ENCODE data around the gene RAPGEF5.

Gene RAPGEF5, protein sequence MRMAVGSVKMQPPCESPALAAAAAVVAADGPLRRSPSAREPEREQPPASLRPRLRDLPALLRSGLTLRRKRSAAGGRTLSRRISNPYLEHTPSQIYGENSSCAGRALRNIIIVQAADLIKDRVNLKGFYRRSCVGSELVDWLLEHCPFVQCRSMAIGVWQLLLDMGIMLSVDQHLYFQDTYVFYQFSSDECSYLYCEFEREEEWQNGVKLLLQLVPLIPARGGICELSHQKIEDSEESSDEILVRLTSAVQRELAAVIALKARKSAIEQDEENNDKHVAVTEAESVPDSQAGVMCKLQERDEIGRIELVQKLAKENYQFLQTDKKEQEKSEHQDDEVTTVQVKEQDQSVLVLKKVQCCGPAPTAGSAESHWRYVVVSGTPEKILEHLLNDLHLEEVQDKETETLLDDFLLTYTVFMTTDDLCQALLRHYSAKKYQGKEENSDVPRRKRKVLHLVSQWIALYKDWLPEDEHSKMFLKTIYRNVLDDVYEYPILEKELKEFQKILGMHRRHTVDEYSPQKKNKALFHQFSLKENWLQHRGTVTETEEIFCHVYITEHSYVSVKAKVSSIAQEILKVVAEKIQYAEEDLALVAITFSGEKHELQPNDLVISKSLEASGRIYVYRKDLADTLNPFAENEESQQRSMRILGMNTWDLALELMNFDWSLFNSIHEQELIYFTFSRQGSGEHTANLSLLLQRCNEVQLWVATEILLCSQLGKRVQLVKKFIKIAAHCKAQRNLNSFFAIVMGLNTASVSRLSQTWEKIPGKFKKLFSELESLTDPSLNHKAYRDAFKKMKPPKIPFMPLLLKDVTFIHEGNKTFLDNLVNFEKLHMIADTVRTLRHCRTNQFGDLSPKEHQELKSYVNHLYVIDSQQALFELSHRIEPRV

DNA sequence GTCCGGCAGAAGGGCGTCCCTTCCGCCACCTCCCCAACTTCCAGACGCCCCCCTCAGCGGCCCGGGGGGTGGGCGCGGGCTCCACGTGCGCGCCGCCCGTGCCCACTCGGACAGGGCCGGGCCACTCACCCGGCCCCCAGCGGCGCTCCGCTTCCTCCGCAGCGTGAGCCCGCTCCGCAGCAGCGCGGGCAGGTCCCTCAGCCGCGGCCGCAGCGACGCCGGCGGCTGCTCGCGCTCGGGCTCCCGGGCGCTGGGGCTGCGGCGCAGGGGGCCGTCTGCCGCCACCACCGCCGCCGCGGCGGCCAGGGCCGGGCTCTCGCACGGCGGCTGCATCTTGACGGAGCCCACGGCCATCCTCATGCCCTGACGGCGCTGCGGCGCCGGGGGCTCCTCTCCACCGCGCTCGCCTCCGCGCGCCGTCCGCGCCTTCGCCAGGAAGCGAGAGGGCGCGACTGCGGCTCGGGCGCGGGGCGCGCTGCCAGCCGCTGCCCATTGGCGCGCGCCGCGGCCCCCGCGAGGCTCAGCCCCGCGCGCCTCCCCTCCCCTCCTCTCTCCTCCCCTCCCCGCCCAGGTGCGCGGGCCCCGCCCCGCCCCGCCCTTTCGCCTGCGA lies at the start of gene RAPGEF5:
TSS of gene RAPGEF5 (minus strand) at position 454 of the 610 bp plus-strand sequence. CDS start at position 360, 94 bp downstream.
- DNase-seq: no peak

DNA sequence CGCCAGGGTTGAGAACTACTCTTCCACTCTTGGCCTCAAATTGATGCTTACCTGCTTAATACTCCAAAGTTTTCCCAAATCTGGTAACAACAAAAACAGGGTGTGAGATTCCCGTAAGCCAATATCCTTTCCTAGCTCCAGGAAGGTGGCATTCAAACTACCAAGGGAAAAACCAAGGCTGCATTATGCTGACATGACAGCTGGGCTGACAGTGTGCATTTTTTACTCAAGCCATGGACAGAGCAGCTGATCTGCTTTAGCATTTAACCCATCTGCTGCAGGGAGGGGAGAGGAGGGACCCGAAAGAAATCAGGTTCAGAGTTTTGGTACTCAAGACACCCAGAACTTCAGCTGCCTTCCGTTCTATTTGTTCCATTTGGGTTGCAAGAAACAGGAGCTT lies 49.8 kb upstream of the RAPGEF5 start:
- DNase-seq: no peak

DNA sequence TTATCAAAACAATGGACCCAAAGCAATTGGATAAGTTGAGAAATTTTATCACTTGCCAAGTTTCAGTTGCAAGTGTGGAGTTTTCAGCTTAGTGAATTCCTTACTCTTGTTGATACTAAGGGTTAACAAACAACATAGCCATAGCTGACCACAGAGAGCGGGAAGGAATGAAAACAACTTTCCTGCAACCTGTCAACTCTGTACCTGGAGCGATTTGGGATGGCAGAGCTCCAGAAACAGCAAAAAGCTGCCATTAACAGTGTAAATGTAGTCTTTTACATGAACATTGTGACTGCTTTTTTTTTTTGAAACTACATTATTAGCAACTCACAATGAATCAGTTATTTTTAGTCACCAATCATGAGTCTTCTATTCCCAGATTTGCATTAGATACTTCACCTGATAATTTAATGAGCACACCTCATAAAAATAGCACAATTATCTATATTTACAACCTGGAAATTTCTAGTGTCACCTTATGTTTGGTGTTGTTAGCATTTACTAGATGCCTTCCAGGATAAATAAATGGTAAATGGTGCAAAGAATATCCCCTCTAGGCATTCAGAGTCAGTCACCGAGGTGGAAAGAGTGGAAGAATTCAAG lies 47.6 kb upstream of the RAPGEF5 start:
- no peak for DNase-seq

DNA sequence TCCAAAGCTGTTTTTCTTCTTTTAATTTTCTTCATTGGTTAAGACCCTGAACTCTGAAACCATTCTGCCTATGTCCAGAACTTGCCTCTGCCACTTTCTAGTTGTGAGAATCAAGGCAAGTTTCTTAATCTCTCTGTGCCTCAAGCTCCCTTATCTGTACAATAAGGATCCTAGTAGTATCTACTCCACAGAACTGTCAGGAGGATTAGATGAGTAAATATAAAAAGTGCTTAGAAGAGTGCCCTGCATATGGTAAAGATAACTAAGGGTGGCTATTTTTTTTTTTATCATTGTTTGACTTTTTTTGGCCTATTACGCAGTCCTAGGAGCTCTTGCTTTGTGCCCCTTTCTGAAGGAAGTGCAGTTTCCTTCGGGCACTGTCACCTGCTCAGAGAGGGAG lies 46.4 kb upstream of the RAPGEF5 start:
- DNase-seq: no peak

DNA sequence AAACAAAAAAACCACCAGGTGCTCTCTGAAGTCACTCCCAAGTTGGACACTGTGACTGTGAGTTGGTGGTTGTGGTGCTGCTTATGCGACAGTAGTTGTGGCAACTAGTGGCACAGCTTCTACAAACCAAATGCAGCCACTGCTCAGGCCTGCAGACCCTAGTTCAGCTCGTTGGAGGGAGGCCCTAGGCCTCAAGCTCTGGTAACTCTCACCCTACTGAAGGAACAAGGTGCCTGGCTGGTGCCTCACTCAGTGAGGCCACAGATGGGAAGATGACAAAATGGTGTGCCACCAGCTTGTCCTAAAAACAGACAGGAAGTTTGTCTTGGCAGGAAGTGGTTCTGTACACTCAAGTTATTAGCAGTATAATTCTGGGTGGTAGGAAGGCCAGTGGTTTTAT lies 45.3 kb upstream of the RAPGEF5 start:
- DNase-seq: no peak

DNA sequence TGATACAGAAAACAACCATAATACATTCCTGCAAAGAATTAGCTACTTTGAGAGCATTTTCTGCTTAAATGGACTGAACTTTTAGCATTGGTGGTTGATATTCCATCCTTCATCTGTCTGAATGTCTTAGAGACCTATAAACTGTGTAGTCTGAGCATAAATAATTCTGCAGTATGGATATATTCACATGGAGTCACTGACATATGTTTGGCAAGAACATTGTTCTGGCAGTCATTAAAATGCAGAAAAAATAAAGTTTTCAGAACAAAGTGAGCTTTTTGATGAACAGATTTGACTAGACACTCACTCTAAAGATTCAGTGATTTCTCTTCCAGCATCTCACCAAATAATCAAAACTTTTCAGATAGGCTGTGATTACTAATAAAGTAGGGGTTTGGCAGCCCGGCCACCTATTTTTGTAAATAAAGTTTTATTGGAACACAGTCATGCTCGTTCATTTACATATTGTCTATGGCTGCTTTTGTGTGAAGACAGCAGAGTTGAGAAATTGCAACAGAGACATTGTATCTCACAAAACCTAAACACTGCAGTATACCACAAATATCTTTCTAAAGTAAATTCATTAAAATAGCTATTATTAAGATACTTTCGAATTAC lies 44.1 kb upstream of the RAPGEF5 start:
- no peak for DNase-seq

DNA sequence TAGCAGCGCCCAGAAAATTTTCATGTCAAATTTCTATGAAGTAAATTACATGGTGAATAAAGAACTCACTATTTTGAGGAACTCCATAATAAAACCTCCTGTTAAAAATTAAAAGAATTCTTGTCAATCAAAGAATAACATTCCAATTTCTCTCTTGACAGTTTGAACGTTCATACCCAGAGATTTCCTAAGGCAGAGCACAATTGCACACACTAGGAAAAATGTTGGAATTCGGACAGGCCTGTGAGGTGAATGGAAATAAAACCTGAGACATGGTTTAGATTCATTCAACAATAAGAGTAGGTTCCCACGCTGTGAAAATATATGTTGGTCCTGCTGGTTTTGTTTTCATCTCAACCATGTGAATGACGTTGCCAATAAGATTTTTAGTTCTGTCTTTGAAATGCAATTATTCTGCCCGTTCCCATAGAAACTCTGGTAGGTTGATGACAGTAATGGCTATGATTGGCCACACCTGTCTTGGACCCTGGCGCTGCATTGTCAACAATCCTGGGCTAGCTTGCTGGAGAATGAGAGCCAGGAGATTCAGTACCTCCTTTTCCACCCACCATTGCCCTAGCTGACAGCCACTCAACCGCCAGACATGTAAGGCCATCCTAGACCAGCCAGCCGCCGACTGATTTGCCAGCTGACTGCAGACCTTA lies 43.3 kb upstream of the RAPGEF5 start:
- DNase-seq: no peak

DNA sequence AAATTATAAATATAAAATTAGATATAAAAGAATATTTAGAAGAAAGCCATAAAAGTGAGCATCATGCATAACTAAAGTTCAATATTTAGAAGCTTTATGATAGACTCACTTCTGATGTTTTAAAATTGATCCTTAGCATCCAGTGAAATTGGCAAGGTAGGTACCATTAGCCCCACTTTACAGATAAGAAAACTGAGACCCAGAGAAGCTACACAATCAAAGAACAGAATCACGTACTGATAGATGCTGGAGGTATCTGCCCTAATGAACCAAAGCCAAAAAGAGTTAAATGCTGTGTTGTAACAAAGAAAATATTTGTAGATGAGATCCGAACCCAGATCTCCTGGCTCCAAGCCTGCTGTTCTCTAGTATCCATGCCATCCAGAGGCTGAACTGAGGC lies 42.6 kb upstream of the RAPGEF5 start:
- DNase-seq: no peak

DNA sequence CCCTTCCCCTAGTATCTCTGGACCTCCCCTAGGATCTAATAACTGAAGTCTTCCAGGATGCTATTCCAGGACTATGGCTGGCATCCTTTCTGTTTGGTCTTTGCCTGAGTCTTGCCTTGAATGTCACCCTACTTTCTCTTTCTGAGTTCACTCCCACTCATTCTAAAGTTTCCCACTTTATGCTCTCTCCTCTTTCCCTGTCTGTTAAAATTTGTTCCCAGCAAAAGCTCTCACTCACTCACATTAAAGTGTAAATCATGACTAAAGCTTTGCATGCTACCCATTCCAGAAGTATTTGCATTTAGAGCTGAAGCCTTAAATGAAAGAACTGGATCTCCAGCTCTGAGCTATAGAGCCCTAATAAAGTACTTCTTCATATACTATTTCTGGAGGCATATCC lies 42.1 kb upstream of the RAPGEF5 start:
- DNase-seq: no peak

DNA sequence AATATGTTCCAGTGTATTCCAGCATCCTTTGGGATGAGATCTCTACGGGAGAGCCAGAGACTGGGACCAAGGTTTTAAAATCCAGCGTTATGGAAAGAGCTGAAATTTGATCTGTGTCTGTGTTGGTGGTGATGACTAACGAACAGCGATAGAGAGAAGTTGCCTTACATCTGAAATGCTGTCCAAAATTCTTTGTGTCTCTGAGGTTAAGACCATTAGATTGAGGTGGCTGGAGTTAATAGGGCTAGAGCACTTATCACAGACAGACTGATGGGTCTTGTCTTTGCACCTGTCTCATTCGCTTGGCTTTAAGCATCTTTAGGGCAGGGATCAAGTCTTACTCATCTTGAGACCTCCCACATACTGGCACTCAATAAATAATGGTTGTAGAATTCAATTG lies 41.0 kb upstream of the RAPGEF5 start:
- DNase-seq: no peak

DNA sequence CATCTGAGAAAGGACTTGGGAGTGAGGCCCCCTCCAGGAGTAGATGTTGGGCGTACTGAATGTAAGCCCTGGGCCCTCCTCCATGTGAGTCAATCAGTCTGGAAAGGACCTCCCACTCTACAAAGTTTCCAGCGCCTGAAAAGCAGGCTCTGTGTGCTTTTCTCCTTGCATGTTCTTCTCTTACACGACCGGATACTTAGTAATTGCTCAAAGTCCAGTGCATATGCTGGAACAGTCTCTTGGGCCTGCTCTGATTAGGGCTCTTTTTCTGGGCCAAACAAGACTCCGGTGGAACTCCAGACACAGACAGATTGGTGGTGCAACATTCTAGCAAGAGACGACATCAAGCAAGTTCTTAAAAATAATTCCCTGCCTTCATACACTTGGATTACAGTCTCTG lies 38.3 kb upstream of the RAPGEF5 start:
- DNase-seq: no peak

DNA sequence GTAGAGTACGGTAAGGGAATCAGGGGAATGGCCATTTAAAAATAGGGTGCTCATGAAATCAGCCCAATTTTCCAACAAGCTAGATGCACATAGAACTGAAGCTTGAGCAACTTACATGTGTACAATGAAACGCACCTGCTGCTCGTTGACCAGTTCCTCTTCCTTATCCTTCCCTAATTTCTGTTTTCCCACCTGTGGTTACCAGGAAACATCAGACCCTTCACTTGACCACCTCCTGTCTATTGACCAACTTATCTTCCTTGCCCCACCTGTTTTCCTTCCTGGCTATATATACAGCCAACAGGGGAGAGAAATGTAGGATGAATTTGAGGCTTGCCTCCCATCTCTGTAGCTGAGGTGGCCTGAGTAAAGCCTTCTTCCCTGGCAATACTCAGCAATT lies 37.8 kb upstream of the RAPGEF5 start:
- DNase-seq: no peak

DNA sequence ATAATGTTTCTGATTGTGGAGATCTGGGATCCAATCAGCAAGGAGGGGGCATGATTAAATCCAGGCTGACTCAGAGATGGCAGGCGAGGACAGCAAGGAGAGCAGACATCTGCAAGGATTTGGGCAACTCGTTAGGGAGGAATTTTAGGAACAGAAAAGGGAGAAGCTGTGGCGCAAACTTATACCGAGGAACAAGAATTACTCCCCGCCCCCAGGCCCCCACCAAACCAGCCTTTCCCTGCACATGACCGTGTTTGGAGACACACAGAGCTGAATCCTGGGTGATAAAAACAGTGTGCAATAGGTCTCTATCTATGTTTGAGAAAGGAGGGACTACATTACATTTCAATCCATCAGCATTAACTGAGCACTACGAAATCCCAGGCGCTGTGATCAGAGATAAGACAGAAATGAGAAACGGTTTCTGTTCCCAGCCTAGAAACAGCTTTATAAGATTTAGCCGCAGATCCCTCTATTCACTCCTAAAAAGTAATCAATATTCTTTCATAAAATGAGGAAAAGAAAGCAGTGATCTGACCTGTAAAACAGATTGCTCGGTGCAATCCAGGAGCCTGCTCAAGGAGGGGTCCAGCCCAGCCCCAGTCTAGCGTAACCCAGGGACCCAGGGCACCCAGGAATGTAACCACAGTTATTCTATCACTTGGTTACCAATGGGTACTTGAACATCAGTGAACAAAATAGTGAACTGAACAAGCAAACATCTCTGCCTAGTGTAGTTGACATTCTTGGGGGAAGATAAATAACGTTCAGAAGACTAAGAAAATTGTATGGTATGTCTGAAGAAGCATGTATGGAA lies 37.2 kb upstream of the RAPGEF5 start:
- no peak for DNase-seq

DNA sequence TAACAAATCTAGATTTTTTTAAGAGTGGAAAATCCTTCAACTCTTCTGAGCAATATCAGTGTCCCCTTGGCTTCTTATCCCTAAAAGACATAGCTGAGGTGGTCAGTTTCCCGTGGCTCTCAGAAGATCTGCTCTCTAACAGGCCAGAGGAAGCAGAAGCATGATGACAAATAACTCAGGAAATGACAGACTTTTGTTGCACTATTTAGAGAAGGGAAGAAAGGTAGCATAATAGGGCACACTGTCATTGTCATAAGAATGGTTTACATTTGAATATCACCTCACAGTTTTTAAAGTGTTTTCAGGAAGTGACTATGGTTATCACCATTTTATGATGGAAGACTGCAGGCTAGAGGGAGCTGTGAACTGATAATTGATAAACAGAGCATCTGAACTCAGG lies 33.6 kb upstream of the RAPGEF5 start:
- no peak for DNase-seq

DNA sequence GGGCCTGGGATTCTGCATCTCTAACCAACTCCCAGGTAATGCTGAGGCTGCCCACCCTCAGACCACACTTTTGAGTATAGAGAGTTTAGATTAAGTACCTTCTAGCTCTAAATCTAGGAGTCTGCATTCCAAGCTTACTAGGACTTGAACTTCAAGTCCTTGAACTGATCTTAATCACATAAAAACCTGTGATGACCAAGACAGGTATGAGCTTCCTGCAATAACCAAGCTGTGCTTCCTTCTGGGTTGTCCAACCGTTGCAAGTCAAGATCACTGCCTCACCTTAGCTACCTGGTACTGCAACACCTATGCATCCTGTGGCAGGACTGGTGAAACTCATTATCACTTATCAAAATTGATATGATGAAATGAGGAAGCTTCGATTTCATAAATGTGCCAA lies 32.9 kb upstream of the RAPGEF5 start:
- no peak for DNase-seq

DNA sequence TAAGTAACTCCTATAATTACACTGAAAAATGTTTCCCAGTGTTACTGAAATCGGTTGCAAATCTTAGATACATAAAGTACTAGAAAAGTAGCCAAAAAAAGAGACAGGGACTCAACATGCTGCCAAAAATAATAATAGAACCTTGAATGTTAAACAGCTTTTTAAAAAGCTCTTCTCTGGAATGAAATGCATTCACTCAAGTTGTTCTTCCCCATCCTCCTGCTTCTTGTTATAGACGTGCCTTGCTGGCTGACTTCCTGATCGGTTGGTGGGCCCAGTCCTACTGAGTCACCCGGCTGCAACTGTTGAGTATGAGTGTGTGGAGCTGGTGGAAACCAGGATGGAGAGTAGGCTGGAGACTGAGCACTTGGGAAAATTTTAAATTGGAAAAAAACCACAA lies 30.6 kb upstream of the RAPGEF5 start:
- DNase-seq: no peak

DNA sequence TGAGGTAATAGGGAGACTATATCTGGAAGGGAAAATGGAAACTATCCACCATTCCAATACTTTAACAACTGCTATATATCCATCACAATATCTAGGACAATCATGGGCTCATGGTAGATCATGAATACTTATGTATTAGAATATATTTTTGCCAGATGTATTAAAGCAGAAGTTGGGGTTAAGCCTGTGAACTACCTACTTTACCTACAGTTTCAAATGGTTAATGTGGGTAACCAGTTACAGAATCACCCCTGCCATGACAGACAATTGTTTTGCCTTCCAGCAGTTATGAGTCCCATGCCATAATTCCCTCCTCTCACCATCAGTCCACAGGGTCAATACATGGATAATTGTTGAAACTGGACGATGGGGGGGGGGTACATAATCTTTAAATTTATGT lies 29.9 kb upstream of the RAPGEF5 start:
- DNase-seq: no peak

DNA sequence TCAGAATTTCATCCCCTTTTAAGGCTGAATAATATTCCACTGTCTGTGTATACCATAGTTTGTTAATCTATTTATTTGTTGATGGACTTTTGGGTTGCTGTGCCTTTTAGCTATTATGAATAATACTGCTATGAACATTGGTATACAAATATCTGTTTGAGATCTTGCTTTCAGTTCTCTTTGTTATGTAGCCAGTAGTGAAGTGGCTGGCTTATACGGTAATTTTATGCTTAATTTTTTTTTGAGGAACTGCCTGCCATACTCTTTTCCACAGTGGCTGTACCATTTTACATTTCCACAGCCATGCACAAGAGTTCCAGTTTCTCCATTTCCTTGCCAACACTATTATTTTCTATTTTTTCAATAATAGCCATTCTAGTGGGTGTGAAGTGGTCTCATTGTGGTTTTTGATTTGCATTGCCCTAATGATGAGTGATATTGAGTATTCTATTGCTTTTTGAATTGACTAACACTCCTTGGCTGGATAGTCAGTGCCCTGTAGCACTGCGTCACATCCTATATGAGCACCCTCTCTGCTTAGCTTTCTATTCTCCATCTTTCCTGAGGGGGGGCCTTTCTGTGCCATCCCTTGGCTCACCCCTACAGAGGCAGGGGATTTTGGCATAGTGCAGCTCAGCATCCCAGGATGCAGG lies 29.4 kb upstream of the RAPGEF5 start:
- DNase-seq: no peak

DNA sequence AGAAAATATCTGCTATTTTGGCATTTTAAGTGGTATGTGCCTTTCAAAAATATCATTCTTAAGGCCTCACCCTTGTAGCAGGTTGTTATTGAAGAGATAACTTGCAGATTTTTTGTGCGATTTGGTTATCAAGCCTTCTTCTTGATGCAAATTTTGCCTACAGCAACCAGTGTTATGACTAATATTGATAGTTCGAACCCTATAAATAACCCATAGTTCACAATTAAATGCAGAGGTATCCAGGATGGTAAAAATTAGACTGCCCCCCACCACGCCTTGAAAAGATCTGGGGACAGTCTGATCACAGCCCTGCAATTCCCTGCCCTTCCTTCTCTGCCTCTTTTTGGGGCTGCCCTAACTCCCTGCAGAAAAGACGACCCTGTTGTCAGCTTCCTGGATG lies 28.4 kb upstream of the RAPGEF5 start:
- no peak for DNase-seq

DNA sequence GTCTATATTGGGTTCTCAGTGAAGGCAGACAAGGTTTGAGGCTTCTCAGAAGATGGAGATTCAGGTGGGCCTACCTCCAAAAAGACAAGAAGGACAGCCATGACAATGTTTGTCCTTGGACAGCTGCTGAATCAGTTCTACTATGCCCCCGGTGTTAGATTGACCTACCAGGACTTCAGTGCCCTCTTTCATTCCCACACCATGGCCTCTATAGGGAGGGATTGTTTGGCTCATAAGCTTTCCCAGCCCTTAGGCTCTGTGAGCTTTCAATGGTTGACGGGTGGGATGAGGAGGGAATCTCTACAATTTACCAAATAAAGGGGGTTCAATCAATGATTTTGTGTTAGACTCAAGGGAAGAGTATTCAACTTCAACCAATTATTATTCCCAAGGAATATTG lies 23.4 kb upstream of the RAPGEF5 start:
- DNase-seq: no peak
